H1 (cell line): ENCODE data around the gene C1QTNF4. TPM values are rescaled to one million over a fixed set of nuclear protein-coding genes. Genes with fewer than 3 reads are reported as not detected.

Experiments
- CTCF ChIA-PET: fragments of 300-600 bp; sonication (Branson Sonifier 250); formaldehyde crosslinking; loops from one replicate; lab custom pipeline; 2021; ENCODE audit not compliant: partially characterized antibody; lab: Charles Lee
- POLR2A ChIA-PET: fragments of 300-600 bp; sonication (Branson Sonifier 250); formaldehyde crosslinking; loops from one replicate; lab custom pipeline; 2021; ENCODE audit warnings: inconsistent platforms; ENCODE audit not compliant: partially characterized antibody; lab: Charles Lee
- DNase-seq, 2 experiments: peaks; one replicate each; pipeline versions ENCODE4 v3.0.0 to v3.0.0-alpha.2; 2010 to 2022; ENCODE audit warnings: low spot score in 2 of 2, low read depth in 1 of 2, mixed read lengths in 1 of 2
- FAIRE-seq: peaks from 2 replicates; lab custom pipeline; 2011; peaks lifted over from hg19 to GRCh38; lab: Jason Lieb, UNC
- H2AFZ ChIP-seq: 2 replicates; pipeline ENCODE4 v1.8.1; 2012; ENCODE audit warnings: low read length, inconsistent platforms
- H2AK5ac ChIP-seq: 2 replicates; pipeline ENCODE4 v1.6.1; 2013; ENCODE audit warnings: low read depth, low read length
- H2BK120ac ChIP-seq: replicated peaks from 2 replicates; pipeline ENCODE3; 2013; ENCODE audit warnings: low read depth, low read length, inconsistent platforms
- H2BK12ac ChIP-seq: 2 replicates; pipeline ENCODE4 v1.6.1; 2013; ENCODE audit warnings: low read depth, low read length
- H2BK15ac ChIP-seq: 2 replicates; pipeline ENCODE4 v1.6.1; 2013; ENCODE audit warnings: low read length
- H2BK20ac ChIP-seq: 2 replicates; pipeline ENCODE4 v1.6.1; 2013; ENCODE audit warnings: low read length
- H2BK5ac ChIP-seq: 2 replicates; pipeline ENCODE4 v1.6.1; 2013; ENCODE audit warnings: low read depth, low read length
- H3K14ac ChIP-seq: 2 replicates; pipeline ENCODE4 v1.6.1; 2013; ENCODE audit warnings: inconsistent platforms; ENCODE audit not compliant: insufficient read length
- H3K18ac ChIP-seq: 2 replicates; pipeline ENCODE4 v1.6.1; 2013; ENCODE audit warnings: low read length; ENCODE audit errors: extremely low read depth
- H3K23ac ChIP-seq: 2 replicates; pipeline ENCODE4 v1.6.1; 2013; ENCODE audit warnings: inconsistent platforms; ENCODE audit not compliant: insufficient read length
- H3K23me2 ChIP-seq: 2 replicates; pipeline ENCODE4 v1.6.1; 2013; ENCODE audit warnings: low read depth, low read length
- H3K27ac ChIP-seq: 2 replicates; pipeline ENCODE4 v1.6.1; 2011; ENCODE audit warnings: low read depth, low read length, inconsistent platforms
- H3K27me3 ChIP-seq, 4 experiments: replicated peaks in 1 of 4; 1 replicate in 1 of 4; 2 replicates in 3 of 4; pipeline versions ENCODE4 v1.6.1 to v1.8.1; 2011 to 2013; ENCODE audit warnings: low read length in 3 of 4, mild to moderate bottlenecking in 3 of 4, inconsistent platforms in 2 of 4, mixed read lengths in 2 of 4, moderate library complexity in 1 of 4; ENCODE audit not compliant: control insufficient read depth in 3 of 4, insufficient read depth in 3 of 4; ENCODE audit errors: extremely low read depth in 1 of 4
- H3K36me3 ChIP-seq, 4 experiments: 2 replicates each; pipeline versions ENCODE4 v1.6.1 to v1.8.1; 2011 to 2013; ENCODE audit warnings: mild to moderate bottlenecking in 4 of 4, low read length in 3 of 4, moderate library complexity in 2 of 4, control low read depth in 1 of 4, inconsistent platforms in 1 of 4; ENCODE audit not compliant: insufficient read depth in 4 of 4, control insufficient read depth in 2 of 4
- H3K4ac ChIP-seq: replicated peaks from 2 replicates; pipeline ENCODE3; 2013; ENCODE audit warnings: low read length, low read depth, mixed read lengths, inconsistent platforms; ENCODE audit not compliant: insufficient read length
- H3K4me1 ChIP-seq, 4 experiments: replicated peaks in 1 of 4; 1 replicate in 1 of 4; 2 replicates in 3 of 4; pipeline versions ENCODE4 v1.6.1 to v1.8.1; 2011 to 2013; ENCODE audit warnings: low read length in 3 of 4, inconsistent platforms in 2 of 4, mixed read lengths in 1 of 4; ENCODE audit not compliant: insufficient read depth in 4 of 4, control insufficient read depth in 3 of 4
- H3K4me2 ChIP-seq, 2 experiments: 2 replicates each; pipeline versions ENCODE4 v1.6.1 to v1.8.1; 2011 to 2013; ENCODE audit warnings: low read depth in 2 of 2, low read length in 2 of 2, control low read depth in 1 of 2, inconsistent platforms in 1 of 2, mild to moderate bottlenecking in 1 of 2; ENCODE audit not compliant: insufficient read depth in 1 of 2
- H3K4me3 ChIP-seq, 4 experiments: fragments of 200-600, 300-600 bp in 1 of 4; sonication (generic), shearing (Covaris generic), sonication (Bioruptor Twin) in 1 of 4; 2 replicates each; pipeline versions ENCODE4 v1.5.1 to v1.8.1; 2011 to 2016; ENCODE audit warnings: low read length in 4 of 4, low read depth in 3 of 4, control low read depth in 2 of 4, inconsistent platforms in 2 of 4, mild to moderate bottlenecking in 2 of 4, mixed read lengths in 1 of 4, moderate library complexity in 1 of 4; ENCODE audit not compliant: insufficient read depth in 2 of 4; ENCODE audit errors: extremely low read depth in 1 of 4
- H3K56ac ChIP-seq: replicated peaks from 2 replicates; pipeline ENCODE3; 2013; ENCODE audit warnings: low read depth, mild to moderate bottlenecking, mixed read lengths, low read length, inconsistent platforms; ENCODE audit not compliant: insufficient read length
- H3K79me1 ChIP-seq: 2 replicates; pipeline ENCODE4 v1.6.1; 2013; ENCODE audit warnings: low read depth, low read length, control low read depth
- H3K79me2 ChIP-seq, 2 experiments: 2 replicates each; pipeline versions ENCODE4 v1.6.1 to v1.8.1; 2012 to 2013; ENCODE audit warnings: low read length in 2 of 2, mild to moderate bottlenecking in 2 of 2, inconsistent platforms in 1 of 2; ENCODE audit not compliant: insufficient read depth in 2 of 2, control insufficient read depth in 1 of 2
- H3K9ac ChIP-seq, 4 experiments: replicated peaks in 1 of 4; 1 replicate in 1 of 4; 2 replicates in 3 of 4; pipeline versions ENCODE4 v1.6.1 to v1.8.1; 2011 to 2013; ENCODE audit warnings: low read depth in 3 of 4, low read length in 3 of 4, control low read depth in 2 of 4, mild to moderate bottlenecking in 2 of 4, moderate library complexity in 2 of 4, inconsistent platforms in 1 of 4; ENCODE audit errors: extremely low read depth in 1 of 4
- H3K9me3 ChIP-seq, 2 experiments: 2 replicates each; pipeline versions ENCODE4 v1.6.1 to v1.8.1; 2012 to 2013; ENCODE audit warnings: mild to moderate bottlenecking in 2 of 2, moderate library complexity in 2 of 2, control low read depth in 1 of 2, inconsistent platforms in 1 of 2, low read depth in 1 of 2, low read length in 1 of 2, mixed read lengths in 1 of 2; ENCODE audit not compliant: insufficient read depth in 2 of 2
- H4K20me1 ChIP-seq, 2 experiments: replicated peaks in 1 of 2; 2 replicates each; pipeline versions ENCODE3 to v1.8.1; 2011 to 2013; ENCODE audit warnings: inconsistent platforms in 2 of 2, low read length in 2 of 2, mild to moderate bottlenecking in 1 of 2; ENCODE audit not compliant: insufficient read depth in 2 of 2, control insufficient read depth in 1 of 2
- H4K5ac ChIP-seq: 2 replicates; pipeline ENCODE4 v1.6.1; 2013; ENCODE audit warnings: low read length, low read depth, mixed read lengths, inconsistent platforms; ENCODE audit not compliant: insufficient read length
- H4K8ac ChIP-seq: 2 replicates; pipeline ENCODE4 v1.8.0; 2013; ENCODE audit warnings: mild to moderate bottlenecking, moderate library complexity, low read length, inconsistent platforms; ENCODE audit not compliant: insufficient read depth; ENCODE audit errors: extremely low read depth
- H4K91ac ChIP-seq: replicated peaks from 2 replicates; pipeline ENCODE3; 2013; ENCODE audit warnings: low read length, mixed read lengths, inconsistent platforms; ENCODE audit not compliant: insufficient read length
- CREB1 ChIP-seq: IDR thresholded peaks from 2 replicates; pipeline ENCODE4 v1.6.1; 2012; ENCODE audit warnings: inconsistent platforms
- KDM1A ChIP-seq: fragments of 200-600, 300-600 bp; sonication (generic); IDR thresholded peaks from 2 replicates; pipeline ENCODE4 v1.7.1; 2016; ENCODE audit warnings: mild to moderate bottlenecking, low read length, borderline replicate concordance
- WGBS, 2 experiments: shearing (Covaris generic) in 1 of 2; methylation state at CpG; one replicate each; pipeline versions ENCODE4 v1.1.6 to v1.1.7; 2013 to 2015; ENCODE audit warnings: low lambda C conversion rate in 2 of 2, mixed read lengths in 2 of 2, inconsistent platforms in 1 of 2, low coverage in 1 of 2, missing lambda C conversion rate in 1 of 2; ENCODE audit not compliant: insufficient replicate concordance in 2 of 2, insufficient coverage in 1 of 2, insufficient read length in 1 of 2; ENCODE audit errors: extremely low coverage in 1 of 2, missing lambda C conversion rate in 1 of 2; 5-methylcytosine and 5-hydroxymethylcytosine counted together
- polyA plus RNA-seq, 7 experiments: library from polyadenylated mRNA; depleted of rRNA in 3 of 7; stranded (reverse) in 5 of 7; unstranded in 2 of 7; fragments of >200 nt in 5 of 7; fragments of 200-250 nt in 2 of 7; gene quantifications; 1 replicate in 5 of 7; 2 replicates in 1 of 7; 4 replicates in 1 of 7; pipeline versions ENCODE4 v1.2.1 to v1.2.3, GENCODE V29; 2011 to 2013; ENCODE audit warnings: missing spikeins in 2 of 7, mixed read lengths in 2 of 7
- total RNA-seq: library from RNA; stranded (reverse); fragmentation: NEBNext Ultra II Directional; extraction: Animal tissue kit (Norgen Biotek cat#: 25700); gene quantifications from 2 replicates; pipeline ENCODE4 v1.2.1, GENCODE V29; 2021

Gene C1QTNF4
- total and polyA plus RNA-seq, 2 of the 8 experiments (the other 6 are each of a cell fraction or from before 2014, with no cell fraction given), result 3.9 to 6.0 TPM

DNA sequence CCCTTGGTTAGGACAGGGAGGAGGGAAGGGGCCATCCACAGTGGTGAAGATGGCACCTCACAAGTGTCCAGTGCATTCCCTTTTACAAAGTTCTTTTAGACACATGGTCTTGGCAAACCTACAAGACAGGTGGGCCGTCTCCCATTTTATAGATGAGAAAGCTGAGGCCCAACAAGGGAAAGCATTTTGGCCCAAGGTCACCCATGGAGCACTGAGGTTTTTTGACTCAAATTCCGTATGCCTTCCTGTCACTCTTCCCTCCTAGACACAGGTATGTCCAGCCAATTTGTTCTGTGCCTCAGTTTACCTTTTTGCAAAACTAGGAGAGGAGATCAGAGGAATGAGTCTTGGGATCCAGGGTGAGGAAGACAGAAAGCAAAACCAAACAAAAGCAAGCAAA, 1.2 kb downstream of the C1QTNF4 start:
- Histone ChIP-seq H3K4me1 (peaks cover 3 to 8% (median 4%) of the 10 kb centered on the region in 4 experiments; a peak in 6 of 7 replicates), H2BK5ac (no peak overlapping the region), H2BK12ac (no peak overlapping the region), H3K23me2 (peaks cover 2% of the 10 kb centered on the region; the same call in 1 of the 2 replicates), H3K18ac (no peak overlapping the region), H3K27me3 (peaks cover 0 to 32% (median 26%) of the 10 kb centered on the region in 4 experiments; a peak in 6 of 7 replicates), H4K91ac (no peak overlapping the region), H3K36me3 (no peaks in the 10 kb centered on the region), H3K27ac (no peak overlapping the region), H2BK120ac (no peak overlapping the region), H4K20me1 (no peaks in the 10 kb centered on the region), H4K8ac (no peak overlapping the region), H3K79me1 (no peaks in the 10 kb centered on the region), H3K4me2 (peak overlapping the region; percentile 66 to 69), H3K9me3 (no peaks in the 10 kb centered on the region), H3K4ac (no peak overlapping the region), H2BK20ac (no peak overlapping the region), H2AK5ac (no peak overlapping the region), H3K56ac (no peak overlapping the region), H2BK15ac (no peak overlapping the region), H3K9ac (no peak overlapping the region), H3K4me3 (peak overlapping the region; percentile 49 to 94 (median 63); a peak in 5 of 8 replicates), H2AFZ (no peak overlapping the region), H4K5ac (no peak overlapping the region), H3K79me2 (no peaks in the 10 kb centered on the region), H3K14ac (no peak overlapping the region), H3K23ac (no peak overlapping the region)
- DNase-seq, result no peak
- ChIA-PET POLR2A (interaction anchor here (2.2 to 5.1 kb wide), 7 partner anchors 7 to 41 kb away, joined by 8 to 42 read pairs (median 10); partner anchors contain the start of genes FAM180B, KBTBD4, NDUFS3 and PTPMT1), CTCF (interaction anchor here (0.7 to 2.8 kb wide), 3 partner anchors 16 to 260 kb away, joined by 3 to 8 read pairs (median 7); no protein-coding TSS in a partner anchor)
- TF ChIP-seq KDM1A (peak; percentile 34; the same call in 1 of the 2 replicates), CREB1 (no peak)
- WGBS, 2 experiments, result 95% methylated on average over 2 of the region's 2 CpGs; no CpG with 5 or more reads in 1 of the 2 experiments
- FAIRE-seq, result no peak
